GM23338 (cell line): Measurements from ENCODE around the gene ATP8A2. TPM values are rescaled to one million over a fixed set of nuclear protein-coding genes. Genes with fewer than 3 reads are reported as not detected.

Source experiments
- ATAC-seq: fragments of 200-7000 bp; cut with Tn5 transposase; 3 replicates; pipeline ENCODE4 v1.9.1; 2020
- DNase-seq: peaks from one replicate; pipeline ENCODE4 v3.0.0-alpha.2; 2015; ENCODE audit warnings: low spot score
- H2AFZ ChIP-seq: fragments of 200-600 bp; sonication (generic); 2 replicates; pipeline ENCODE4 v1.8.0; 2016; ENCODE audit warnings: antibody characterized with exemption, mild to moderate bottlenecking, moderate library complexity
- H3F3A ChIP-seq: fragments of 200-600 bp; sonication (generic); replicated peaks from 2 replicates; pipeline ENCODE4 v1.8.0; 2017; ENCODE audit warnings: antibody characterized with exemption, mixed run types, low read depth
- H3K27ac ChIP-seq: fragments of 200-600 bp; sonication (generic); 2 replicates; pipeline ENCODE4 v1.6.1; 2016; ENCODE audit warnings: low read depth
- H3K27me3 ChIP-seq: fragments of 200-600 bp; sonication (generic); 2 replicates; pipeline ENCODE4 v1.8.0; 2016; ENCODE audit warnings: mild to moderate bottlenecking, mixed run types, moderate library complexity; ENCODE audit not compliant: insufficient read depth
- H3K36me3 ChIP-seq: fragments of 200-600 bp; sonication (generic); 2 replicates; pipeline ENCODE4 v1.8.0; 2016; ENCODE audit warnings: mild to moderate bottlenecking; ENCODE audit not compliant: insufficient read depth
- H3K4me1 ChIP-seq: fragments of 200-600 bp; sonication (generic); 2 replicates; pipeline ENCODE4 v1.8.0; 2016; ENCODE audit warnings: mild to moderate bottlenecking, moderate library complexity; ENCODE audit not compliant: insufficient read depth
- H3K4me2 ChIP-seq: fragments of 200-600 bp; sonication (generic); 2 replicates; pipeline ENCODE4 v1.7.1; 2017; ENCODE audit warnings: mixed run types
- H3K4me3 ChIP-seq: fragments of 200-600 bp; sonication (generic); 2 replicates; pipeline ENCODE4 v1.6.1; 2016; ENCODE audit warnings: mixed run types
- H3K79me2 ChIP-seq: fragments of 200-600 bp; sonication (generic); replicated peaks from 2 replicates; pipeline ENCODE4 v1.8.0; 2017; ENCODE audit warnings: mild to moderate bottlenecking; ENCODE audit not compliant: insufficient read depth
- H3K9me2 ChIP-seq: fragments of 200-600 bp; sonication (generic); 2 replicates; pipeline ENCODE4 v1.8.0; 2017; ENCODE audit not compliant: insufficient read depth
- H4K20me1 ChIP-seq: fragments of 200-600 bp; sonication (generic); replicated peaks from 2 replicates; pipeline ENCODE4 v1.8.0; 2017; ENCODE audit warnings: mild to moderate bottlenecking; ENCODE audit not compliant: insufficient read depth
- H3K27ac Mint-ChIP-seq: 2 replicates; pipeline ENCODE4 v1.8.0; 2020; ENCODE audit warnings: inconsistent platforms, mild to moderate bottlenecking, moderate library complexity, mixed read lengths
- H3K27me3 Mint-ChIP-seq: 3 replicates; pipeline ENCODE4 v1.8.0; 2022; ENCODE audit warnings: low read depth, mild to moderate bottlenecking, moderate library complexity, mixed read lengths, inconsistent platforms; ENCODE audit not compliant: insufficient read depth, poor library complexity
- H3K36me3 Mint-ChIP-seq: 3 replicates; pipeline ENCODE4 v1.8.0; 2021; ENCODE audit warnings: low read depth, mild to moderate bottlenecking, inconsistent platforms, moderate library complexity, mixed read lengths
- H3K4me1 Mint-ChIP-seq: 3 replicates; pipeline ENCODE4 v1.8.0; 2020; ENCODE audit warnings: mild to moderate bottlenecking, inconsistent platforms, mixed read lengths
- H3K4me3 Mint-ChIP-seq: 3 replicates; pipeline ENCODE4 v1.8.0; 2021; ENCODE audit warnings: moderate library complexity, mild to moderate bottlenecking, inconsistent platforms, mixed read lengths
- H3K9me3 Mint-ChIP-seq: 3 replicates; pipeline ENCODE4 v1.8.0; 2020; ENCODE audit warnings: moderate library complexity, mild to moderate bottlenecking, inconsistent platforms, mixed read lengths
- CREB1 ChIP-seq: fragments of 250-450 bp; sonication (Bioruptor Pico); IDR thresholded peaks from 2 replicates; pipeline ENCODE4 v1.5.0; 2020; ENCODE audit warnings: low read depth, mild to moderate bottlenecking, moderate library complexity
- EZH2 ChIP-seq: fragments of 200-600 bp; sonication (generic); IDR thresholded peaks from one replicate; pipeline ENCODE4 v1.8.0; 2017; ENCODE audit warnings: antibody characterized with exemption, mild to moderate bottlenecking, low read depth; ENCODE audit not compliant: unreplicated experiment
- EZH2phosphoT487 ChIP-seq: fragments of 200-600 bp; sonication (generic); IDR thresholded peaks from one replicate; pipeline ENCODE4 v1.8.1; 2018; ENCODE audit warnings: antibody characterized with exemption; ENCODE audit not compliant: unreplicated experiment
- JUNB ChIP-seq: IDR thresholded peaks from one replicate; pipeline ENCODE4 v1.6.1; 2016; ENCODE audit warnings: antibody characterized with exemption; ENCODE audit not compliant: unreplicated experiment
- NANOG ChIP-seq: IDR thresholded peaks from 2 replicates; pipeline ENCODE4 v1.6.1; 2016; ENCODE audit warnings: antibody characterized with exemption, borderline replicate concordance
- POLR2AphosphoS5 ChIP-seq: IDR thresholded peaks from 2 replicates; pipeline ENCODE4 v1.6.1; 2016; ENCODE audit warnings: antibody characterized with exemption, low read depth
- STAT1 ChIP-seq: IDR thresholded peaks from one replicate; pipeline ENCODE4 v1.6.1; 2016; ENCODE audit warnings: antibody characterized with exemption; ENCODE audit not compliant: unreplicated experiment
- ZNF114 ChIP-seq: fragments of 250-450 bp; sonication (Bioruptor Pico); IDR thresholded peaks from 2 replicates; pipeline ENCODE4 v1.5.0; 2020; ENCODE audit warnings: mild to moderate bottlenecking, moderate library complexity
- ZNF331 ChIP-seq: fragments of 250-450 bp; sonication (Bioruptor Pico); IDR thresholded peaks from 2 replicates; pipeline ENCODE4 v1.5.0; 2020; ENCODE audit warnings: low read depth, mild to moderate bottlenecking, moderate library complexity
- ZNF462 ChIP-seq: fragments of 250-450 bp; sonication (Bioruptor Pico); IDR thresholded peaks from 2 replicates; pipeline ENCODE4 v1.5.0; 2020; ENCODE audit warnings: mild to moderate bottlenecking, moderate library complexity
- polyA plus RNA-seq: library from polyadenylated mRNA; unstranded; fragments of >200 nt; fragmentation: Nextera tagmentation; extraction: Ambion mirVana; gene quantifications from 2 replicates; pipeline ENCODE4 v1.2.1, GENCODE V29; 2016
- total RNA-seq: library from RNA; depleted of rRNA; stranded (reverse); fragments of >200 nt; shearing (Covaris generic); gene quantifications from 2 replicates; pipeline ENCODE4 v1.2.3, GENCODE V29; 2014
- TF ChIP-seq, protein P1 (sequence below): IDR thresholded peaks from 2 replicates; pipeline ENCODE4 v1.6.1; 2016; ENCODE audit warnings: antibody characterized with exemption
- TF ChIP-seq, protein P2 (sequence below): IDR thresholded peaks from one replicate; pipeline ENCODE4 v1.6.1; 2018; ENCODE audit warnings: antibody characterized with exemption; ENCODE audit not compliant: unreplicated experiment
- TF ChIP-seq, protein P3 (sequence below), 2 experiments: fragments of 200-600 bp in 1 of 2; sonication (generic) in 1 of 2; conservative IDR thresholded peaks; 2 replicates each; pipeline versions ENCODE4 v1.5.1 to v1.6.1; 2016 to 2017; ENCODE audit warnings: antibody characterized with exemption in 2 of 2, low read depth in 2 of 2, mild to moderate bottlenecking in 2 of 2, moderate library complexity in 1 of 2

Gene ATP8A2
- total and polyA plus RNA-seq, 2 experiments from 2014 or later: 5.7 to 8.8 TPM

DNA sequence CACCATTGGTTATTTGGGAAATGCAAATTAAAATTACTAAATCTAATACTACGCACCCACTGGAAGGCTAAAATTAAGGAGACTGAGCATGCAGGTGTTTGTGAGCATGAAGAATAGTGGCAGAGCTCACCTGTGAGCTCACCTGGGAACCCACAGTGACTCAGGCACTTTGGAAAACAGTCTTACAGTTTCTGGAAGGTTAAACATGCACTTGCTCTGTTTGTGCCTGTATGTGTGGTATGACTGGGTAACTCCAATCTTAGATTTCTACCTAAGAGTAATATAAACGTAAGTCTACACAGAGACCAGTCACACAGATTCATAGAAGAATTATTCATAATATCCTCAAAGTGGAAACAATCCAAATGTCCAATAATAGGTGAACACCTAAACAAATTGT, 318.8 kb downstream of the ATP8A2 start:
- no peaks in the 10 kb centered on the region for H3K79me2 ChIP-seq
- no peak for TF ChIP-seq ZNF462 (CRISPR knock-in tag)
- no peak for TF ChIP-seq NANOG
- TF ChIP-seq EZH2phosphoT487: no peak
- TF ChIP-seq, protein P1, sequence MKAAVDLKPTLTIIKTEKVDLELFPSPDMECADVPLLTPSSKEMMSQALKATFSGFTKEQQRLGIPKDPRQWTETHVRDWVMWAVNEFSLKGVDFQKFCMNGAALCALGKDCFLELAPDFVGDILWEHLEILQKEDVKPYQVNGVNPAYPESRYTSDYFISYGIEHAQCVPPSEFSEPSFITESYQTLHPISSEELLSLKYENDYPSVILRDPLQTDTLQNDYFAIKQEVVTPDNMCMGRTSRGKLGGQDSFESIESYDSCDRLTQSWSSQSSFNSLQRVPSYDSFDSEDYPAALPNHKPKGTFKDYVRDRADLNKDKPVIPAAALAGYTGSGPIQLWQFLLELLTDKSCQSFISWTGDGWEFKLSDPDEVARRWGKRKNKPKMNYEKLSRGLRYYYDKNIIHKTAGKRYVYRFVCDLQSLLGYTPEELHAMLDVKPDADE: no peak
- no peak for TF ChIP-seq STAT1
- TF ChIP-seq EZH2: no peak
- no peak for TF ChIP-seq ZNF114 (CRISPR knock-in tag)
- TF ChIP-seq JUNB: no peak
- TF ChIP-seq, protein P2, sequence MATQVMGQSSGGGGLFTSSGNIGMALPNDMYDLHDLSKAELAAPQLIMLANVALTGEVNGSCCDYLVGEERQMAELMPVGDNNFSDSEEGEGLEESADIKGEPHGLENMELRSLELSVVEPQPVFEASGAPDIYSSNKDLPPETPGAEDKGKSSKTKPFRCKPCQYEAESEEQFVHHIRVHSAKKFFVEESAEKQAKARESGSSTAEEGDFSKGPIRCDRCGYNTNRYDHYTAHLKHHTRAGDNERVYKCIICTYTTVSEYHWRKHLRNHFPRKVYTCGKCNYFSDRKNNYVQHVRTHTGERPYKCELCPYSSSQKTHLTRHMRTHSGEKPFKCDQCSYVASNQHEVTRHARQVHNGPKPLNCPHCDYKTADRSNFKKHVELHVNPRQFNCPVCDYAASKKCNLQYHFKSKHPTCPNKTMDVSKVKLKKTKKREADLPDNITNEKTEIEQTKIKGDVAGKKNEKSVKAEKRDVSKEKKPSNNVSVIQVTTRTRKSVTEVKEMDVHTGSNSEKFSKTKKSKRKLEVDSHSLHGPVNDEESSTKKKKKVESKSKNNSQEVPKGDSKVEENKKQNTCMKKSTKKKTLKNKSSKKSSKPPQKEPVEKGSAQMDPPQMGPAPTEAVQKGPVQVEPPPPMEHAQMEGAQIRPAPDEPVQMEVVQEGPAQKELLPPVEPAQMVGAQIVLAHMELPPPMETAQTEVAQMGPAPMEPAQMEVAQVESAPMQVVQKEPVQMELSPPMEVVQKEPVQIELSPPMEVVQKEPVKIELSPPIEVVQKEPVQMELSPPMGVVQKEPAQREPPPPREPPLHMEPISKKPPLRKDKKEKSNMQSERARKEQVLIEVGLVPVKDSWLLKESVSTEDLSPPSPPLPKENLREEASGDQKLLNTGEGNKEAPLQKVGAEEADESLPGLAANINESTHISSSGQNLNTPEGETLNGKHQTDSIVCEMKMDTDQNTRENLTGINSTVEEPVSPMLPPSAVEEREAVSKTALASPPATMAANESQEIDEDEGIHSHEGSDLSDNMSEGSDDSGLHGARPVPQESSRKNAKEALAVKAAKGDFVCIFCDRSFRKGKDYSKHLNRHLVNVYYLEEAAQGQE: no peak
- TF ChIP-seq ZNF331 (CRISPR knock-in tag): no peak
- TF ChIP-seq, protein P3, sequence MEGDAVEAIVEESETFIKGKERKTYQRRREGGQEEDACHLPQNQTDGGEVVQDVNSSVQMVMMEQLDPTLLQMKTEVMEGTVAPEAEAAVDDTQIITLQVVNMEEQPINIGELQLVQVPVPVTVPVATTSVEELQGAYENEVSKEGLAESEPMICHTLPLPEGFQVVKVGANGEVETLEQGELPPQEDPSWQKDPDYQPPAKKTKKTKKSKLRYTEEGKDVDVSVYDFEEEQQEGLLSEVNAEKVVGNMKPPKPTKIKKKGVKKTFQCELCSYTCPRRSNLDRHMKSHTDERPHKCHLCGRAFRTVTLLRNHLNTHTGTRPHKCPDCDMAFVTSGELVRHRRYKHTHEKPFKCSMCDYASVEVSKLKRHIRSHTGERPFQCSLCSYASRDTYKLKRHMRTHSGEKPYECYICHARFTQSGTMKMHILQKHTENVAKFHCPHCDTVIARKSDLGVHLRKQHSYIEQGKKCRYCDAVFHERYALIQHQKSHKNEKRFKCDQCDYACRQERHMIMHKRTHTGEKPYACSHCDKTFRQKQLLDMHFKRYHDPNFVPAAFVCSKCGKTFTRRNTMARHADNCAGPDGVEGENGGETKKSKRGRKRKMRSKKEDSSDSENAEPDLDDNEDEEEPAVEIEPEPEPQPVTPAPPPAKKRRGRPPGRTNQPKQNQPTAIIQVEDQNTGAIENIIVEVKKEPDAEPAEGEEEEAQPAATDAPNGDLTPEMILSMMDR (conservative IDR thresholded peaks at IDR 0.05; ENCODE audit: low read depth in 2 of 2): no peak
- TF ChIP-seq CREB1 (CRISPR knock-in tag): no peak
- no peak for TF ChIP-seq POLR2AphosphoS5
- H2AFZ ChIP-seq: no peak overlapping the region
- H3K4me1 ChIP-seq: no peaks in the 10 kb centered on the region
- DNase-seq (no peak), ATAC-seq (no peak)
- H3K9me2 ChIP-seq: peaks cover 2% of the 10 kb centered on the region; the same call in 1 of the 2 replicates
- H3K36me3 ChIP-seq: no peaks in the 10 kb centered on the region
- H3K27ac Mint-ChIP-seq: no peak overlapping the region
- no peak overlapping the region for H3K4me3 Mint-ChIP-seq
- H3K27me3 Mint-ChIP-seq: peaks cover 3% of the 10 kb centered on the region
- no peaks in the 10 kb centered on the region for H3K36me3 Mint-ChIP-seq
- H3K4me2 ChIP-seq: no peak overlapping the region
- H3K27ac ChIP-seq: no peak overlapping the region
- H3F3A ChIP-seq: no peaks in the 10 kb centered on the region
- H3K4me3 ChIP-seq: no peak overlapping the region
- H3K4me1 Mint-ChIP-seq: peaks cover 7% of the 10 kb centered on the region
- H3K9me3 Mint-ChIP-seq: no peaks in the 10 kb centered on the region
- H4K20me1 ChIP-seq: no peaks in the 10 kb centered on the region
- no peaks in the 10 kb centered on the region for H3K27me3 ChIP-seq
